GM12878 (cell line): ENCODE results near the gene IFIT5.

ENCODE experiments used
- BCLAF1 ChIP-seq: fragments of 450-650 bp; IDR thresholded peaks from 2 replicates; pipeline ENCODE4 v1.6.1; 2017; ENCODE audit warnings: antibody characterized with exemption, mild to moderate bottlenecking, moderate library complexity
- CHD1 ChIP-seq: IDR thresholded peaks from 2 replicates; pipeline ENCODE4 v1.6.1; 2012; ENCODE audit warnings: low read depth, low read length, improper control_type of control experiment
- CHD2 ChIP-seq: IDR thresholded peaks from 2 replicates; pipeline ENCODE4 v1.6.1; 2011; ENCODE audit warnings: low read depth, low read length, improper control_type of control experiment, borderline replicate concordance
- CTCF ChIP-seq, 3 experiments: IDR thresholded peaks in 2 of 3; conservative IDR thresholded peaks in 1 of 3; 2 replicates each; pipeline ENCODE4 v1.5.1; 2011; ENCODE audit warnings: low read depth in 3 of 3, low read length in 3 of 3, mild to moderate bottlenecking in 3 of 3, control low read depth in 2 of 3, moderate library complexity in 2 of 3, inconsistent platforms in 1 of 3, mixed read lengths in 1 of 3; ENCODE audit not compliant: control insufficient read depth in 2 of 3, insufficient read depth in 1 of 3; ENCODE audit errors: extremely low read depth in 1 of 3
- E2F4 ChIP-seq: IDR thresholded peaks from 2 replicates; pipeline ENCODE4 v1.6.1; 2012; ENCODE audit warnings: low read depth, low read length, improper control_type of control experiment
- EZH2 ChIP-seq: IDR thresholded peaks from 2 replicates; pipeline ENCODE4 v1.6.1; 2012; ENCODE audit warnings: low read depth, mild to moderate bottlenecking, control low read depth, inconsistent platforms, low read length, borderline replicate concordance; ENCODE audit not compliant: control insufficient read depth
- GABPA ChIP-seq: IDR thresholded peaks from 2 replicates; pipeline ENCODE4 v1.6.1; 2014; ENCODE audit warnings: antibody characterized with exemption, low read depth, mild to moderate bottlenecking, inconsistent platforms
- HCFC1 ChIP-seq: fragments of 150-350 bp; IDR thresholded peaks from 2 replicates; pipeline ENCODE4 v1.6.1; 2014; ENCODE audit warnings: low read length
- POLR2A ChIP-seq: IDR thresholded peaks from 2 replicates; pipeline ENCODE4 v1.6.1; 2011; ENCODE audit warnings: low read depth, mild to moderate bottlenecking, low read length
- POLR2AphosphoS5 ChIP-seq: IDR thresholded peaks from 2 replicates; pipeline ENCODE4 v1.6.1; 2011; ENCODE audit warnings: mild to moderate bottlenecking, low read length, inconsistent platforms
- RBBP5 ChIP-seq: fragments of 200-600 bp; sonication (generic); conservative IDR thresholded peaks from 2 replicates; pipeline ENCODE4 v1.6.1; 2016
- REST ChIP-seq: IDR thresholded peaks from 2 replicates; pipeline ENCODE4 v1.6.1; 2012; ENCODE audit warnings: mild to moderate bottlenecking, low read depth, low read length
- SMAD1 ChIP-seq: fragments of 450-650 bp; IDR thresholded peaks from 2 replicates; pipeline ENCODE4 v1.6.1; 2018; ENCODE audit warnings: mild to moderate bottlenecking, low read depth; ENCODE audit not compliant: partially characterized antibody
- ZNF274 ChIP-seq: IDR thresholded peaks from one replicate; pipeline ENCODE4 v1.8.0; 2011; ENCODE audit not compliant: insufficient read length, insufficient read depth

GRCh38 chr10:89466599-89467035 lies 52.2 kb downstream of the IFIT5 start:
- TF ChIP-seq E2F4 (no peak), BCLAF1 (no peak), HCFC1 (no peak), CTCF (IDR thresholded peaks at IDR 0.05 in 2 of 3, conservative IDR thresholded peaks at IDR 0.05 in 1 of 3; ENCODE audit: control insufficient read depth in 2 of 3, extremely low read depth in 1 of 3, insufficient read depth in 1 of 3, low read depth in 3 of 3, low read length in 3 of 3) (peak; percentile 41 to 45 (median 44); a peak in 4 of 6 replicates), CHD2 (no peak), EZH2 (no peak), ZNF274 (no peak), POLR2AphosphoS5 (no peak), GABPA (no peak), POLR2A (no peak), SMAD1 (no peak), CHD1 (no peak), REST (no peak), RBBP5 (no peak)
